Sciatic nerve (tissue), 2 donors: ENCODE results near the gene IL6R. TPM values are rescaled to one million over a fixed set of nuclear protein-coding genes. Genes with fewer than 3 reads are reported as not detected.
"Not testable (repeated sequence)": the region's sequence is repeated elsewhere in the genome, so short reads cannot be mapped to it uniquely, and the experiment has no call there.

ENCODE experiments used
- ATAC-seq: fragments of 200-7000 bp; cut with Tn5 transposase; one replicate; pipeline ENCODE4 v1.9.1; 2020; ENCODE audit warnings: mild to moderate bottlenecking, moderate library complexity
- DNase-seq: peaks from one replicate; pipeline ENCODE4 v3.0.0-alpha.2; 2020; ENCODE audit warnings: low spot score
- intact Hi-C: fragments of 100-400 bp; cut with DNase I; formaldehyde crosslinking; loops from one replicate; pipeline ENCODE4 v1.14.2; 2022
- total RNA-seq: library from RNA; stranded (reverse); fragmentation: NEBNext Ultra II Directional; extraction: Animal tissue kit (Norgen Biotek cat#: 25700); gene quantifications from one replicate; pipeline ENCODE4 v1.2.1, GENCODE V29; 2021
- donor health status: DM: no; HTN: no; CAD: no.
- donor health status: DM: no; HTN: no; CAD: no.

The IL6R gene
- 26.6 TPM for total RNA-seq

DNA sequence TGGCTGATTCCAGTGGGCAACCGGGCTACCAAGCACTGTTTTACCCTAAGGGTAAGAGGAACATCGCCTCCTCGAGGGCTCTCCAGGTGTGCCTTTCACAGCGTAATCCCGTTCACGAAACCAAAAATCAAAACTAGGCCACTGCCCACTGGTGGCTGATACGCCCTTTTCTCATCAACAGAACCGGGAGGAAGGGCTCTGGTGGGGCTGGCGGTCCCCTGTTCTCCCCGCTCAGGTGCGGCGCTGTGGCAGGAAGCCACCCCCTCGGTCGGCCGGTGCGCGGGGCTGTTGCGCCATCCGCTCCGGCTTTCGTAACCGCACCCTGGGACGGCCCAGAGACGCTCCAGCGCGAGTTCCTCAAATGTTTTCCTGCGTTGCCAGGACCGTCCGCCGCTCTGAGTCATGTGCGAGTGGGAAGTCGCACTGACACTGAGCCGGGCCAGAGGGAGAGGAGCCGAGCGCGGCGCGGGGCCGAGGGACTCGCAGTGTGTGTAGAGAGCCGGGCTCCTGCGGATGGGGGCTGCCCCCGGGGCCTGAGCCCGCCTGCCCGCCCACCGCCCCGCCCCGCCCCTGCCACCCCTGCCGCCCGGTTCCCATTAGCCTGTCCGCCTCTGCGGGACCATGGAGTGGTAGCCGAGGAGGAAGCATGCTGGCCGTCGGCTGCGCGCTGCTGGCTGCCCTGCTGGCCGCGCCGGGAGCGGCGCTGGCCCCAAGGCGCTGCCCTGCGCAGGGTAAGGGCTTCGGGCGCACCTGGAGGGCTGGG is at the start of gene IL6R:
Gene IL6R, plus strand, starts transcription at position 360 of the 763 bp plus-strand sequence. Its CDS starts 287 bp downstream, at position 647.
- DNase-seq: peak; percentile 94
- intact Hi-C loops: no loop called here
- ATAC-seq: peak; percentile 88

DNA sequence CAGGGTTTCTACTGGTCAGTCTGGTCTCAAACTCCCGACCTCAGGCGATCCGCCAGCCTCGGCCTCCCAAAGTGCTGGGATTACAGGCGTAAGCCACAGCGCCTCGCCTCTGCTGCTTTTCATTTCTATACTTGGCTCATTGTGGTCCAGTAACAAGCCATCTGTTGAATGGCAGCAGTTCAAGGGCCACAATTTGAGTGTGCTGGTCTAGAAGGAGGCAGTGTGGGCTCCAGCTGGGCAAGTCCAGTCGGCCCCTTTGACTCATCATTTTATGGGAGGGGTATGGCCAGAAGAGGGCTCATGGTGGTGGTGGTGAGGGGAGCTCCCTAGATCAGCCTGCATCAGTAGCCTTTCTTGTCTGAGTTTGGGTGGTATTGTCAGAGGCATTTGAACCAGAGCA is 46.6 kb upstream of the IL6R start:
- ATAC-seq (no peak), DNase-seq (no peak)
- intact Hi-C loops: no loop called here

DNA sequence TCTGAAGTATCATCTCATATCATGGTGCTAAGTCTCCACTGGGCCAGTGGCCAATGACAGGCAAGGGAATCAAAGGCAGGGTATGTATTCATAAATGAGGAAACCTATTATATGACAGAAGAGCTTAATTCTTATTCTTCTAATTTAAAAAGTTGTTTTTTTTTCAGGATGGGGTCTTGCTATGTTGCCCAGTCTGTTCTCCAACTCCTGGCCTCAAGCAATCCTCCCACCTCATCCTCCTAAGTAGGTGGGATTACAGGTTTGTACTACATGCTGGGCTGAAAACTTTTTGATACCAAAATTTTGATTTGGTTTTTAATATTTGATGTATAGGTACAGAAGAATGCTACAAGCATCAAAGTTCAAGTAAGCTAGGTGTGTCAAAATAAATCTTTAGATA is 44.9 kb upstream of the IL6R start:
- ATAC-seq (no peak), DNase-seq (no peak)
- intact Hi-C loops: no loop called here

DNA sequence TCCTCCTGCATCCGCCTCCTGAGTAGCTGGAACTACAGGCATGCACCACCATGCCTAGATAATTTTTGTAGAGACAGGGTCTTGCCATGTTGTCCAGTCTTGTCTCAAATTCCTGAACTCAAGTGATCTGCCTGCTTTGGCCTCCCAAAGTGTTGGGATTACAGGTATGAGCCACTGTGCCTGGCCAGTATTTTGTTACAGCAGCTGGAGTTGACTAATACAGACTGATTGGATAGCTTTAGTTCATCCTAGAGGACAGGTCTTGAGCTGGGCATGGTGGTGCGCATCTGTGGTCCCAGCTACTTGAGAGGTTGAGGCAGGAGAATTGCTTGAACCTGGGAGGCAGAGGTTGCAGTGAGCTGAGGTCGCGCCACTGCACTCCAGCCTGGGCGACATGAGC is 44.3 kb upstream of the IL6R start:
- intact Hi-C loops: not testable (repeated sequence)

DNA sequence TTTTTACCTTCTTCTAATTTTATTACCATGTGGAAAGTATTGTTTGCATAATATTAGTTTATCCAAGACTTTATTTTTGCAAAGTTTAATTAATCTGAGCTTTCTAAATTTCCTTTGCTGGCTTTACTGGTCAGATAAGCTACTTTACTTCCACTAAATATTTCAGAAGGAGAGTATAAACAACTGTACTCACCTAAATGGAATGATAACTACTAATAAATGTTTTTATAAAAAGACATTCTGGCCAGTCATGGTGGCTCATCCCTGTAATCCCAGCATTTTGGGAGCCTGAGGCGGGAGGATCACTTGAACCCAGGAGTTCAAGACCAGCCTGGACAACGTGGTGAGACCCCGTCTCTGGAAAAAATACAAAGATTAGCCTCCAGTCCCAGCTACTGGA is 43.8 kb upstream of the IL6R start:
- no peak for ATAC-seq
- intact Hi-C loops: no loop called here

More for the DNA sequence above, 44.3 kb upstream of the IL6R start:
- not testable (repeated sequence) for DNase-seq, ATAC-seq

DNA sequence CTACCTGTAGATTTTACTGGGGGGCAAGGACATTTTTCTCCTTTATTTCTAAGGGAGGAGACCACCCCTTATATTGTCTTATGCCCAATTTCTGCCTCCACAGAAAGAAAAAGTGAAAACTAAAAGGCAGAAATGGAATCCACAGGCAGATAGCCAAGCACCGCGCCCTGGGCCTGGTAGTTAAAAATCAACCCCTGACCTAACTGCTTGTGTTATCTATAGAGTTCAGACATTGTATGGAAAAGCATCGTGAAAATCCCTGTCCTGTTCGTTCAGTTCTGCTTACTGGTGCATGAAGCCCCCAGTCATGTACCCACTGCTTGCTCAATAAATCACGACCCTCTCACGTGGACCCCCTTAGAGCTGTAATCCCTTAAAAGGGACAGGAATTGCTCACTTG is 33.7 kb upstream of the IL6R start:
- intact Hi-C loops: no loop called here
- ATAC-seq: no peak

More for the DNA sequence above, 43.8 kb upstream of the IL6R start:
- no peak for DNase-seq

DNA sequence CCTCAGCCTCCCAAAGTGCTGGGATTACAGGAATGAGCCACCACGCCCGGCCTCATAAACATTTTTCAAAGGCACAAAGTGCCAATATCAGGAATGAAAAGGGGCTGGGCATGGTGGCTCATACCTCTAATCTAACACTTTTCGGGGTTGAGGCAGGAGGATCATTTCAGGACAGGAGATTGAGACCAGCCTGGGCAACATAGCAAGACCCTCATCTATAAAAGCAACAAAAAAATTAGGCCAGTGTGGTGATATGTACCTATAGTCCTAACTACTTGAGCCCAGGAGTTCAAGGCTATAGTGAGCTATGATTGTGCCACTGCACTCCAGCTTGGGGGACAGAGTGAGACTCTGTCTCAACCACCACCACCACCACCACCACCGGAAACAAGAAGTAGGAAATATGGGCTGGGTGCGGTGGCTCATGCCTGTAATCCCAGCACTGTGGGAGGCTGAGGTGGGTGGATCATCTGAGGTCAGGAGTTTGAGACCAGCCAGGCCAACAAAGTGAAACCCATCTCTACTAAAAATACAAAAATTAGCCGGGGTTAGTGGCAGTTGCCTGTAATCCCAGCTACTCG is 31.3 kb upstream of the IL6R start:
- intact Hi-C loops, DNase-seq, ATAC-seq: not testable (repeated sequence)

More for the DNA sequence above, 33.7 kb upstream of the IL6R start:
- DNase-seq: no peak

DNA sequence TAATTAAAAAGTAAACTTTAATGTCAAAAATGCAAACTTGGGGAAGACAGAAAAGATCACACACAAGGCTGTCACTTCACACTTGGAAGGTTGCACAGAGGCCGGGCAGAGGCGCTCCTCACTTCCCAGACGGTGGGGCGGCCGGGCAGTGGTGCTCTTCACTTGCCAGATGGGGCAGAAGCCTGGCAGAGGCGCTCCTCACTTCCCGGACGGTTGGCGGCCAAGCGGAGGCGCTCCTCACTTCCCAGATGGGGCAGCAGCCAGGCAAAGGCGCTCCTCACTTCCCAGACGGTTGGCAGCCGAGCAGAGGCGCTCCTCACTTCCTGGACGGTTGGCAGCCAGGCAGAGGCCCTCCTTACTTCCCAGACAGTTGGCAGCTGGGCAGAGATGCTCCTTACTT is 25.8 kb upstream of the IL6R start:
- intact Hi-C loops: no loop called here
- DNase-seq: no peak
- ATAC-seq: no peak

DNA sequence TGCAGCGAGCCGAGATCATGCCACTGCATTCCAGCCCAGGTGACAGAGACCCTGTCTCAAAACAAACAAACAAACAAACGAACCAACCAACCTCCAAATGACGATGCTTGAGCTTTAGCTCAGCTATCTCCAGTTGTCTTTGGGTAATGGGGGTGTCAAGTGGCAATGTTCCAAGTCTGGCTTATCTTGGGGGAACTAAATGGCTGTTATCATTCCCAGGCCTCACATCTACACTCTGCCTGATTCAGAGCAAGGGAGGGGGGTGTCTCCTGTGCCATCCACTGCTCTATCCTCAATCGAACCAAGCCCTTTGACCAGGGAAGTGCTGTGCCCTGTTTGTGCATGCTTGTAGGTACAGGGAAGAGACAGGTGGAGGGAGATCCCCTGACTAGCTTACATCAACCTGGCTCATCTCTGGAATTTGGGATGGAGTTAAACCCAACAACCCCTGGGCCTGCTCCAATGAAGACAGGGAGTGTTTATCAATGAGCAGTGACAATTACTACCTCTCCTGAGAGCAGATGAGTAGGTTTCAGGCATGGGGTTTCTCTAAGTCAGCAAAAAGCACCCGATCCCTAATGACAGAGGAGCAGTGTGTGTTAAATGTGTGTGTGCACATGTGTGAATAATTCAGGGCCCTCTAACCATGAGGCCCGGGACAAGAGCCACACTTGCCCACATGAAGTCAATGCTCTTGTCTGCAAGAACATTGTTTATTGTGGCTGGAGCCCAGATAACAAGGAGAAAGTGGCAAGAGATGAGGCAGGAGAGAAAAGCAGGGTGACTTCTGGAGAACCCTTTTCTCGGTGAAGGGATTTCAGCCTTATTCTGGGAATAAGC is 20.3 kb upstream of the IL6R start:
- DNase-seq: no peak
- no peak for ATAC-seq
- intact Hi-C loops: no loop called here

DNA sequence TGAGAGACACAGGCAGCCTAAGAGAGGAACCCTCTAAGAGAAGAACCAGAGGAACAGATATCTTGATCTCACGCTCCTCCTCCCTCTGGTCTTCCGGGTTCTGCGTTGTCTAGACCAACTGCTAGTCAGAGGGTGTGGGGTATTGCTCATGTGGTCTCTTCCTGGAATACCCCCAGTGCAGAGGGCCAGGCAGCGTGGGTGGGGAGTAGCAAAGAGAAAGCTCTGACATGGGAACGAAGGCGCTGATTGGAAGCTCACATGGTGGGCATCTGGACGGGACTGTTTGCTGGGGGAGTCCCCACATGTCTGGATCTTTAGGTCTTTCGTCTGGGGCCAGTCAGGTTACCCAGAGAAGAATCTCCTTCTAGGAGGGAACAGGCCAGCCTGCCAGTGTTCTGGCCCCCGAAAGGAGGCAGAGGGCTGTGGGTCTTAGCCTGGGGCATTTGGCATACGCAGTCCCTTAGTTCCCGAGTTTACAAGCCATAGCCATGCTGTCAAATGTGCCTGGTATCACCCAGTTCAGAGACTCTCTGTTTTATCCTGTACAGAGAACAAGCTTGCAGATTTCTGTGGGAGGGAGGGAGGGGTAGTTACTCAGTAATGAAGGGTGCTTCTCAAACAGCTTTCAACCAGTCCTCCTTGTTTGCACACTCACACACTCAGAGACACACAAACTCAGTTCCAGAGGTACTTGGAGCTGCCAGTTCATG is 18.3 kb upstream of the IL6R start:
- intact Hi-C loops: no loop called here
- no peak for ATAC-seq
- DNase-seq: no peak

DNA sequence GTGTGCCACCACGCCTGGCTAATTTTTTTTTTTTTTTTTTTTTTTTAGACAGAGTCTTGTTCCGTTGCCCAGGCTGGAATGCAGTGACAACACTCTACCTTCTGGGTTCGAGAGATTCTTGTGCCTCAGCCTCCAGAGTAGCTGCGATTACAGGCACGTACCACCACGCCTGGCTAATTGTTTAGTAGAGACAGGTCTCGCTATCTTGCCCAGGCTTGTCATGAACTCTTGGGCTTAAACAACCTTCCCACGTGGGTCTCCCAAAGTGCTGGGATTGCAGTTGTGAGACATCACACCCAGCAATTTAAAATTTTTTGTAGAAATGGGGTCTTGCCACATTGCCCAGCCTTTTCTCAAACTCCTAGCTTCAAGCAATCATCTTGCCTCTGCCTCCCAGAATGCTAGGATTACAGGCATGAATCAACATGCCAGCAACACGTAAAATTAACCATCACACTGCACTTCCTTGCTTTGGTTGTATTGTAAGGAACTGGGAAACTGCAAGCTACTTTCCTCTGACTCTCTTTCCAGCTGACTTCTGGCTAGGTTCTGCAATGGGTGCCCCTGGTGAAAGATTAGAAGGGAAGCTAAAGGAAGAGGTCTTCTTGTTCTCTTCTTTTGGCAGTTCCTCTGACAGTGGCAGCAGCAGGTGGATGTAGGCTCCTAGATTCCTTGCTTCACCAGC is 13.9 kb upstream of the IL6R start:
- intact Hi-C loops: no loop called here

DNA sequence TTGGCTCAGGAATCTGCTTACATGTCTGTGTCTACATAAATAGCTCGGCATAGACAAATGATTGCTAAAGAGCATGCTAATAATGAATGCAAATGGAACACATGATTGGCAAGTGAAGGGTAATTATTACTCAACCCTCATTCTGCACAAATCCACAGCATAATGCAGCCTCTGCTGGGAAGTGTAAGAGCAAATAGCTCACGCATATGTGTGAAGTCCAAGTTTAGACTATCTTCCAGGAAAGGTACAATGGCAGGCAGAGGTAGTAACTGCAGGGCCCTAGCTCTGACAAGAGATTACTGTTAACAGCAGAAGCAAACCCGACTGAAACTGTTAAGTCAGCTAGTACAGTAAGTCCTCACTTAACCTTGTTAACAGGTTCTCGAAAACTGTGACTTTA is 7.0 kb upstream of the IL6R start:
- DNase-seq: no peak
- intact Hi-C loops: no loop called here
- ATAC-seq: no peak

More for the DNA sequence above, 13.9 kb upstream of the IL6R start:
- no peak for DNase-seq
- ATAC-seq: no peak

DNA sequence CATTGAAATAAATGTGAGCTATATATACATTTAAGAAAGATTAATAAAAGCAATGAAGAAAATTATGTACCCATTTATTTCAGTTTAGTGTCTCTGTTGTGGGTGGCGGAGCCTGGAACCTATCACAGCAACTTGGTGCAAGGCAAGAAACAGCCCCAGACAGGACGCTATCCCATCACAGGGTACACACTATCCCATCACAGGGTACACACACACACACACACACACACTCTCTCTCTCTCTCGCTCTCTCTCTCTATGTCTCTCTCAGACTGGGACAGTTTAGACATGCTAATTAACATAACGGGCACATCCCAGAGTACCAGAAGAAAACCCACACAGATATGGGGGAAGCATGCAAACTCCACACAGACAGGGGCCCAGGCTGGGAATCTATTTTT is 6.5 kb upstream of the IL6R start:
- no peak for ATAC-seq
- DNase-seq: no peak
- intact Hi-C loops: no loop called here

DNA sequence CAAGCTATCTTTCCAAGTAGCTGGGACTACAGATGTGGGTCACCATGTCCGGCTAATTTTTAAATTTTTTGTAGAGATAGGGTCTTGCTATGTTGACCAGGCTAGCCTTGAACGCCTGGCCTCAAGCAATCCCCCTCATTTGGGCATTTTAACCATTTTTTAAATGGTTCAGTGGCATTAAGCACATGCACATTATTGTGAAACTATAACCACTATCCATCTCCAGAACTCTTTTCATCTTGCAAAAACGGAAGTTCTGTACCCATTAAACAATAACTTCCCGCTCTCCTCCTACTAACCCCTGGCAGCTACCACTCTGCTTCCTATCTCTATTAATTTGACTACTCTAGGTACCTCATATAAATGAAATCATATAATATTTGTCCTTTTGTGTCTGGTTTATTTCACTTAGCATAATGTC is 4.8 kb upstream of the IL6R start:
- ATAC-seq: no peak
- intact Hi-C loops: no loop called here
- DNase-seq: no peak

DNA sequence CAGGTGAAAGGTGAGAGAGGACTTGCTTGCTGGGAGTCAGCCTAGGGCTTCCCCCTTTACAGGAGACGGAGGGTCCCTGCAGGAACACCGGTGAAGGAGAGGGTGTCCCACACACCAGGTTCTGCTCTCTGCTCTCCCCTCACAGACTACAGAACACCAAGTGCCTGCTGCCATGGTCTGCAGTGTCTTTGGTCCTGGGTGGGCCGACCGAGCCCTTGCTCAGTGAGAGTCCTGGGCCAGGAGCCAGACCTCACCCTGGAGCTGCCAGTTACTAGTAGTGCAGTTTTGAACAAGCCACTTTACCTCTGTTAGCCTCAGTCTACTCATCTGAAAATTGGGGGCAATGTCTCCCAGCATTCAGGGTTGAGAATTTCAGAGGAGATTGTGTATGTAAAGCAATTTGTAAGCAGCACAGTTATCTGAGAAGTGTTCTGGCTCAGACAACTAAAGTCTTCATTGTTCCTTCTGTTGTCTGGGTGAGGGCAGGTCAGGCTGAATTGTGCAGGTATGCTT is 2.7 kb upstream of the IL6R start:
- intact Hi-C loops: no loop called here
- DNase-seq: peak; percentile 36
- ATAC-seq: no peak

DNA sequence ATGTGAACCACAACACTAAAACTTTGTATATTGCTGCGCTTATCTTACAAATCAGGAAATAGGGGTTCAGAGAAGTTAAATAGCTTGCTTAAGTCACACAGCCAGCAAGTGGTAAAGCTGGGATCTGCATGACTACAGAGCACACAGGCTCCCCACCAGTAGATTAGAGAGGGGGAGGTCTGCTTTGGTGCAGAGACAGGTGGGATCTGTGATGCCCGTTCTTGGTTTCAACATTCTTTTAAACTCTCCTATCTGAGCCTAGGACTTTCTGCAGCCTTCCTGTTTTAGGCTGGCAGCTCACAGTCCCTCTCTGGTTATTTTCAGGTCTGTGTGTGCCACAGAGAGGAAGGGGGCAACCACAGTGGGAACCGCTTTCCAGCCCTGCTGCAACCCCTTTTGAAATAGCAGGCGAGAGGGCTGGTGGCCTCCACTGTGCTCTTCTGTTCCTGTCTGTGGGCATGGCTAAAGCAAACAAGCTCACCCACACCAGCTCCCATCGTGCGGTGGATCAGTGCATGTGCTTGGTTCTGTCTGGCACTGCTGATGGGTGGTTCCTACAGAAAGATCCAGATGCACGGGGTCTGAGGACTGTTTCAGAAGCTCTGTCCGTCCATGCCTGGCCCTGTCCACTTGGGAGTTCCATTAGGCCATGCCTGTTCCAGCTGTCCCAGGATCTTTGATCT is 1.7 kb upstream of the IL6R start:
- DNase-seq: peak; percentile 56
- ATAC-seq: no peak
- intact Hi-C loops: no loop called here

DNA sequence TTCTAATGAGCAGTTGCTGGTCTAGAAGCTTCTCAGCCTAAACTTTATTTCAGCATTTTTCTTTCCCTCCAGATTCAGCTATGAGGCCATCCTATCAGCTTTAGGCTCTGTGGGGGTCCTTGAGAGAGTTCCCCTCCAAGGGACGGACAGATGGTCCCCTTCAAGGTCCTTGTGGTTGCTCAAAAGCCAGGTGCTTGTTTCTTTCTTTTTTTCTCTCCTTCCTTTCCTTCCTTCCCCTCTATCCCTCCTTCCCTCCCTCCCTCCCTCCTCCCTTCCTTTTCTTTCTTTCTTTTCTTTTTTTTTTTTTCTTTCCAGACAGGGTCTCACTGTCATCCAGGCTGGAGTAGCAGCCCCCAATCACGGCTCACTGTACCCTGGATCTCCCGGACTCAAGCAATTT is 1.2 kb upstream of the IL6R start:
- DNase-seq: no peak
- ATAC-seq: no peak
- intact Hi-C loops: no loop called here

DNA sequence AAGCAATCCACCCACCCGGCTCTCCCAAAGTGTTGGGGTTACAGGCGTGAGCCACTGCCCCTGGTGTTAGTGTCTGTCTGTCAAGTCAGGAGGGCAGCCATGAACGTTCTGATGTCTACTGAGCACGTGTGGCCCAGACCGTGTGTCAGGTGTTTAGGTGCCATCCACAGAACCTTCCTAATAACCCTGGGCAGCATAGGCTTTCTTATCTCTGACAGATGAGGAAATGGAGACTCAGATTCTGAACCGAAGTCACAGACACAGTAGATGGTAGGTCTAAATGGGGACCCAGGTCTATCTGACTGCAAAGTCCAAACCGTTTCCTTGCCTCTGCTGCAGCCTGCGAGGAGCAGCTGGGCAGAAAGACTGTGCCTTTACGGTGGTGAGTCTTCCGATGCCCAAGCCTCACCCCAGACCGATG is 622 bp upstream of the IL6R start:
- DNase-seq: peak; percentile 55
- intact Hi-C loops: no loop called here

More for the DNA sequence above, 622 bp upstream of the IL6R start:
- ATAC-seq: no peak
